ENCODE results near the gene TIMM29.

GRCh38 chr19:10923260-10924112 lies 5.1 kb upstream of the TIMM29 start:
- TF ChIP-seq POLR2A (IDR thresholded peaks at IDR 0.05) (no peak), CTCF (IDR thresholded peaks at IDR 0.05) (no peak), EP300 (IDR thresholded peaks at IDR 0.05) (no peak)
